Activated CD8-positive, alpha-beta memory T cell treated with anti-CD3 and anti-CD28 coated beads, Interleukin-2, amount 50 U/mL, for 1 hour (primary cell): ENCODE data around the gene PPM1K.

ENCODE experiments used
- DNase-seq: peaks from one replicate; pipeline ENCODE4 v3.0.0-alpha.2; 2020; ENCODE audit errors: extremely low read depth

Gene PPM1K

GRCh38 chr4:88217169-88217568, 67.2 kb downstream of the PPM1K start:
- DNase-seq: no peak

GRCh38 chr4:88216395-88216794, 68.0 kb downstream of the PPM1K start:
- DNase-seq: no peak

DNA sequence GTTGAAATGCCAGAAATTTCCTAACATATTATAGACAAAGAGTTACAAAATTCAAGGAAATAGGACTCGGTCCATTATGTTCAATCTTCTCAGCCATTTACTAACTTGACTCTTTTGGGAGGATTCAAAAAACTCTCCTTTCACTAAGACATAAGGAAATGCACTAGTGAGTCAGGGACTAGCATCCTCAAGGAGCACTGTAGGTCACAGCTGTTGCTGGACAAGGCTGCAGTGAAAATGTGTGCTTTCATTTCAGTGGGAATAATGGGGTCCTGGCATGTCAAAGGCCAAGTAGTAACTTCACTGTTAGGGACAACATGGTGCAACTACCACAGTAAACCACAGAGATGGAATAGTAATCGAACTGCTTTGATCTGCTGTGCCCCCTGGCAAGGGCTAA, 69.0 kb downstream of the PPM1K start:
- no peak for DNase-seq

- no peak for DNase-seq
Measured at GRCh38 chr4:88212253-88212561, 72.2 kb downstream of the PPM1K start.

- DNase-seq: no peak
Measured at GRCh38 chr4:88211473-88212252, 72.7 kb downstream of the PPM1K start.

DNA sequence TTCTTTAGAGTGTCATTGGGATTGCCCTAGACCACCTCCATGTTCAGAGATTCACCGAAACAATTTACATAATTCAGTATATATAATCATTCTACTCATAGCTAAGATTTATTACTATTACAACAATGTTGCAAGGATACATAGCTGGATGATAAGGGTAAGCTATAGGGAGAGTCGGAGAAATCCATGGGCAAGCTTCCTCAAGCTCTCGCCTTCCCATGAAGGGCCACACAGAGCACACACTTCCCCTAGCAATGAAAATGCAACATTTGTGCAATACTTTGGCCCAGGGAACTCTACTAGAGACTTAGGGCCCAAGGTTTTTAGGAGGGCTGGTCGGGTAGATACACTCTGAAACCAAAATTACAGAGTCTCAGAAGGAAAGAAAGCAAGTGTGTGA, 76.2 kb downstream of the PPM1K start:
- no peak for DNase-seq
